NOMO-1 (cell line): ENCODE results near the gene IRF5.
A peak's percentile ranks its signal among the peaks of the same experiment; 100 is the strongest.

ENCODE experiments used
- DNase-seq, 2 experiments: peaks; one replicate each; lab custom pipeline; 2025; ENCODE audit not compliant: unreplicated experiment in 2 of 2; lab: John Stamatoyannopoulos, UW

Gene IRF5

DNA sequence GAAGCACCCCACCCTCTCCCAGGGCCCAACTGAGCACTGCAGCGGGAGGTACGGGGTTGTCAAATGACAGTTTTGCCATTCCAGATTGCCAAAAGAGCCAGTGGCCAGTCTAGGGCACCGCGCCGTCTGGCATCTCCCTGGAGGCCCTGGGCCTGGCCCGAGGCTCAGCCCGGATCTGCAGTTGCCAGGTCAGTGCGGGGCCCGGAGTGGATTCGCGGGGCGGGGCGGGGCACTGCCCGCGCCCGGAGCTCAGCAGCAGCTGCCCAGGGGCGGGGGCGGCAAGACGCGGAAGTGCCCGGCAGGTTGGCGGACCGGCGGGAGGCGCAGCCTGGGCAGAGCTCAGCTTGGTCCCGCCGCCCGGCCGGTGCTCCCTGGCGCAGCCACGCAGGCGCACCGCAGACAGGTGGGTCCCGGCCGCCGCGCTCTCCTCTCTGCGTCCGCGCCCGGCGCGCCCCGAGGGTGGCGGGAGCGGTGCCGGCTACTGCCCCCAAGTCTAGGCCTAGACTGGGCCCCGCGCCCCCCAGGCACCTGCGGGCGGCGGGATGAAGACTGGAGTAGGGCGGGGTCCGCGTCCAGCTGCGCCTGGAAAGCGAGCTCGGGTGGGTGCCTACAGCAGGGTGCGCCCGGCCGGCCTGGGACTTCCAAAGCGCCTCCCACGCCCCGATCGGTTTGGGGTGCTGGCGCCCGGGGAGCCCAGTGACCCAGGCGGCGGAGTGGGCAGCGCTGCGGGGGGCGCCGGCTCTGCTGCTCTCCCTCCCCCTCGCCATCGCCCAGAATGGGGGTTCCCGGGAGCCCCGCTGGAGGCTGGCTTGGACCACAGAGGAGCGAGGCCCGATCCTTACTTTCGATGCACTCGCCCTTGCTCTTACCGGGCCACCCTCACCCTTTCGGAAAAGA lies at the start of gene IRF5:
TSS of gene IRF5 (plus strand) at position 281 of the 897 bp plus-strand sequence. CDS start 4,155 bp downstream, outside the sequence.
- DNase-seq, result peak in 1 of 2 experiments; percentile 38

GRCh38 chr7:128888039-128888755 lies 49.5 kb upstream of the IRF5 start:
- DNase-seq, result no peak

DNA sequence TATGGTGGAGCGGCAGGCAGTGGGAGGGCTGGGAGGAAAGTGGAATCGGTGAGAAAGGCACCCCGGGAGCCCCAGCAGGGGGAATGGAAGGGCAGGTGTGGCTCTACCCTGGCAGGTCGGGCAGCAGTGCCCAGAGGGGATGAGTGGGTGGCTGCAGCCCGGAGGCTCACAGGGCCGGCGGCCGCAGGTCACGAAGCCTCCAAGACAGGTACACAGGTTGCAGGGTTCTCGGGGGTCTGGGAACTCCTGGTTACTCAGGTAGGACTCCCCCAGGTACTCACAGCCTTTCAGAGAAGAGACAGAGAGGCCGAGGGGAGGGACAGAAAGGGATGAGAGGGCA lies 49.0 kb upstream of the IRF5 start:
- no peak for DNase-seq

DNA sequence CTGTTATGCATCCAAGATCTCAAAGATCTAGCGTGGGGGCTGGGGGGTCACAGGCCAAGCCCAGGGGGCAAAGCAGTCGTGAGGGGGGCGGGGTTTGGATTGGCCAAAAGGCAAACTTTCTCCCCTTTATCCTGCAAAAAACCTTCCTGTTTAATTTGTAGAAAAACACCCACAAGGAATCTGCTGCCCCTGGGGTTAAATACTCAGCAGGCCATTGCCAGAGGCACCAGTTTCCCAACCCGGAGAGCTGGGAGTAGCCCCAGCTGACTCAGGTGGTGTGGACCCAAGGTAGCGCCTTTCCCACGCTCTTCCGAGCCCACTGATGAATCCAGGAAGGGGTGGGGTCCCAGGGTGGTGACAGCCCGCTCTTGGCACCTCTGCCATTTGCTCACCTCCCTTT lies 48.6 kb upstream of the IRF5 start:
- DNase-seq, result no peak

DNA sequence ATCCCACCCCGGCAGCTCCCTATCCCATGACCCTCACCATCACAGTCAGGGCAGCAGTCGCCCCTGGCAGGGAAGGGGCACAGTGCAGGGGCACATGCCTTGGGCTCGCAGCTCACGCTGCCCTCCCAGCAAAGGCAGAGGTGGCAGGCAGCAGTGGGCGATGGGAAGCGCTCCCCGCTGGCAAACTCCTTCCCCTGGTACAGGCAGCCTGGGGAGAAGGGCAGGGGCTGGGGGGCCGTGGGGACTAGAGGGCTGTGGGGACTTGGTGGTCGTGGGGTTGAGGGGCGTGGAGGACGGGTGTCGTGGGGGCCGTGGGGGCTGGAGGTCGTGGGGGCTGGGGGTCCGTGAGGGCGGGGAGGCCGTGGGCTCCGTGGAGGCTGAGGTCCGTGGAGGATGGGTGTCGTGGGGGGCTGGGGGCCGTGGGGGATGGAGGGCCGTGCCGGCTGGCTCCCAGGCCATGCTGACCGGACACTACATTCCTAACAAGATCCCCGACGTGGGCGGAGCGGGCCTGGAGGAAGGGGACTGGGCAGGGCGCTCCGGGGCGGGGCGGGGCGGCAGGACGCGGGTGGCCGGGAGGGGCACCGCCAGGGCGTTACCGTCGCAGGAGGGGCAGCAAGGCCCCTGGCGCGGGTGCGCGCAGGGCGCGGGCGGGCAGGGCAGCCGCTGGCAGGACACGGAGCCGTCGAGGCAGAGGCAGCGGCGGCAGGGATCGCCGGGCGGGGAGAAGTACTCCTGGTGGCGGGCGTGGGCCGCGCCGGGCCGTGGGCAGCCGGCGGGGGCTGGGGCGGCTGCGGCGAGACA lies 47.2 kb upstream of the IRF5 start:
- DNase-seq, result no peak

DNA sequence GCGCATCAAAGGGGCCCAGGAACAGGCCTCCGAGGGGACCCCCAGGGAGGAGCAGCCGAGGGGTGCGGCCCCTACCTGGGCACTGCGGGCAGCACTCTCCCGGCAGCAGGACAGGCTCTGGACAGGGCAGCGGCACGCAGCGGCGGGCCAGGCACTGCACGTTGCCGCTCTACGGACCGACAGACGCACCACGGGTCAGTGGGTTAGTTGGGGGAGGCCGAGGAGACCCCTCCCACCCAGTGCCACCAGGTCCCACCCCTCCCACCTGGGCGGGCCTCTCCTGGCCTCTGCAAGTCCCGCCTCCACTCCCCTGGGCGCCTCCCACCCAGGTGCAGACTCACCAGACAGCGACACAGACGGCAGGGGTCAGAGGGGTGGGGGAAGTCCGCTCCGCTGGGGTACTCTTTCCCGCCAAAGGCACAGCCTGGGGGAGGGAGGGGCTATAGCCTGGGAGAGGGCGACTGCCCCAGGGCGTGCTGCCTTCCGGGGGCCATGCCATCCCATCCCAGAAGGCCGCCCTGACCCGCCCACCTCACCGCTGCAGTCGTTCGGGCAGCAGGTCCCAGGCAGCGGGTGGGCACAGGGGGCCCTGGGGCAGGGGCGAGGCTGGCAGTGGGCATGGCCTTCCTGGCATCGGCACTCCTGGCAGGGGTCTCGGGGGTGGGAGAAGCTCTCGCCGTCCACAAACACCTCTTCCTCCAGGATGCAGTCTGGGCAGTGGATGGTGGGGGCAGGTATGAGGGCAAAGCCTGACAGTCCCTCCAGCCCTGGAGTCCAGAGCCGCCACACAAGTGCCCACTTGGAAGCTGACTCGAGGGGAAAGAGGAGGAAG lies 46.4 kb upstream of the IRF5 start:
- no peak for DNase-seq

GRCh38 chr7:128891942-128892269 lies 45.8 kb upstream of the IRF5 start:
- DNase-seq, result no peak

GRCh38 chr7:128892521-128893250 lies 45.0 kb upstream of the IRF5 start:
- DNase-seq, result no peak

GRCh38 chr7:128893251-128894100 lies 44.3 kb upstream of the IRF5 start:
- no peak for DNase-seq

DNA sequence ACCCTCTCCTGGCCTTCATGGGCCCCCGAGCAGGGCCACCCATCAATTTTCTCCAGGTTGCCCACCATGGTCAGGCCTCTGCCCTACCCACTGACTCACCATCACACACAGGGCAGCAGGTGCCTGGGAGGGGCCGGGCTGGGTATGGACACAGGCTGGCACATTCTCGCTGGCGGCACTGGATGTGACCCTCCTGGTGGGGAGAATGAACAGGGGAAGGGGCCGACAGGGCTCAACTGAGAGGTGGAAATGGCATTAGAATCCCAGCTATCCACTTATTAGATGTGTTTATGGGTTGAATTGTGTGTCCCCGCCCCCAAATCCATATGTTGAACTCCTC lies 43.7 kb upstream of the IRF5 start:
- DNase-seq, result no peak

GRCh38 chr7:128895320-128895719 lies 42.4 kb upstream of the IRF5 start:
- no peak for DNase-seq

GRCh38 chr7:128899392-128899791 lies 38.3 kb upstream of the IRF5 start:
- no peak for DNase-seq

- DNase-seq, result no peak
Observed at GRCh38 chr7:128900237-128900636, 37.5 kb upstream of the IRF5 start.

GRCh38 chr7:128902761-128903585 lies 34.8 kb upstream of the IRF5 start:
- DNase-seq, result no peak

- DNase-seq, result no peak
Observed at GRCh38 chr7:128903621-128904361, 33.9 kb upstream of the IRF5 start.

DNA sequence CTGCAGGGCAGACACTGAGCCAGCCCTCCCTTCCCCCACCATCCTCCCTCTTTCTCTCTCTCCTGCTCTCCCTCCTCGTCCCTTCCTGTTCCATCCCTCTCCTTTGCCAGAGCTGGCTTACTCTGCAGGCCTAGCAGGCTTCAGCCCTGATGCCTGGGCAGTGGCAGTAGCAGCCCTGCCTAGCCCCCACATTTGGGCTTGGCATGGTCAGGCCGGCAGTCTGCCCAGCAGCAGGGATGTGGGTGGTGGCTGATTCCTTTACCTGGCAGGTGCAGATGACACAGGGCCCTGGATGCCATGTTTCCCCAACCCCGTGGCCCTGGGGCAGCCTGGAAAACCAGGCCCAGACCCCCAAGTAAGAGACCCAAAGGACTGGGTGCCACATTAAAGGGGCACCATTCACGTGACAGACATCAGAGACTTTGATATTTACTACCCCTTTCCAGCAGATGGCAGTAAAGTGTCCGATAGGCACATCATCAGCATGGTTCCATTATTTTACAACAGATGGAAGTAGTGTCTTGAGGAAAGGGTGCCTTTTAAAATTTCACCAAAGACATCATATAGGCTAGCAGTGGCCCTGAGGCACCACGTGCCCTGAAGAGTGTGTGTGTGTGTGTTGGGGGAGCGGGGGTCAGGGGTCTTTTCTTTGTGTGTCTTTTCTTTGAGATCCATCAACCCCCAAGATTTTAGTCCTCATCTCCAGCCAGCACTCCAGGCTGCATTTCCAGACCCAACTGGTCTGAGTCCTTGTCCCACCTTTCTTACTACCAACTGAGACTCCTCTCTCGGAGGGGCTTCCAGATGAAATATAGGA lies 33.1 kb upstream of the IRF5 start:
- DNase-seq, result peak; percentile 4 to 52
